ENCODE results near the gene GTPBP2. TPM values are rescaled to one million over a fixed set of nuclear protein-coding genes. Genes with fewer than 3 reads are reported as not detected.

Gene GTPBP2
- total and polyA plus RNA-seq, 2 experiments from 2014 or later: 17.5 to 55.9 TPM

DNA sequence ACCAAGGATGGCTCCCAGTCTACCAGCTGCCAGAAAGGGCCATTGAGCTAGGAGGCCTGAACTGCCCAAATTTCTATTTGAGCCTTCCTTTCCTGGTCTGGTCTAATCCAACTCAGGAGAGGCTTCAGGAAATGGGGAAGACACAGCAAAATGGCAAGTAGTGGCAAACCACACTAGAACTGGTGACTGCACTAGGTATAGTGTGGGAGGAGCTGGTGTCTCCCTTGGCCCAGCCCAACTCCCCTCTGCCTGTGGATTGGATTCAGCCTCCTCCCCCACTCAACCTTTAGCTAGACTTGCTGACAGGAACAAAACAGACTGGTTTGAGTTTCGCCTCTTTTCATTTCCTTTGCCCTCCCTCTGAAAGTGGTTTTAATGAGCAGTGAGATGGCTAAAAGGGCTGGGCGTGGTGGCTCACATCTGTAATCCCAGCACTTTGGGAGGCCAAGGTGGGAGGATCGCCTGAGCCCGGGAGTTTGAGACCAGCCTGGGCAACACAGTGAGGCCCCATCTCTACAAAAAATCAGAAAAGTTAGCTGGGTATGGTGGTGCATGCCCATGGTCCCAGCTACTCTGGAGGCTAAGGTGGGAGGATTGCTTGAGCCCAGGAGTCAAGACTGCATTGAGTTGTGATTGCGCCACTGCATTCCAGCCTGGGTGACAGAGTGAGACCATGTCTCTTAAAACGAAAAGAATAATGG is 41.0 kb upstream of the GTPBP2 start (continued):
- TF ChIP-seq, protein P1, sequence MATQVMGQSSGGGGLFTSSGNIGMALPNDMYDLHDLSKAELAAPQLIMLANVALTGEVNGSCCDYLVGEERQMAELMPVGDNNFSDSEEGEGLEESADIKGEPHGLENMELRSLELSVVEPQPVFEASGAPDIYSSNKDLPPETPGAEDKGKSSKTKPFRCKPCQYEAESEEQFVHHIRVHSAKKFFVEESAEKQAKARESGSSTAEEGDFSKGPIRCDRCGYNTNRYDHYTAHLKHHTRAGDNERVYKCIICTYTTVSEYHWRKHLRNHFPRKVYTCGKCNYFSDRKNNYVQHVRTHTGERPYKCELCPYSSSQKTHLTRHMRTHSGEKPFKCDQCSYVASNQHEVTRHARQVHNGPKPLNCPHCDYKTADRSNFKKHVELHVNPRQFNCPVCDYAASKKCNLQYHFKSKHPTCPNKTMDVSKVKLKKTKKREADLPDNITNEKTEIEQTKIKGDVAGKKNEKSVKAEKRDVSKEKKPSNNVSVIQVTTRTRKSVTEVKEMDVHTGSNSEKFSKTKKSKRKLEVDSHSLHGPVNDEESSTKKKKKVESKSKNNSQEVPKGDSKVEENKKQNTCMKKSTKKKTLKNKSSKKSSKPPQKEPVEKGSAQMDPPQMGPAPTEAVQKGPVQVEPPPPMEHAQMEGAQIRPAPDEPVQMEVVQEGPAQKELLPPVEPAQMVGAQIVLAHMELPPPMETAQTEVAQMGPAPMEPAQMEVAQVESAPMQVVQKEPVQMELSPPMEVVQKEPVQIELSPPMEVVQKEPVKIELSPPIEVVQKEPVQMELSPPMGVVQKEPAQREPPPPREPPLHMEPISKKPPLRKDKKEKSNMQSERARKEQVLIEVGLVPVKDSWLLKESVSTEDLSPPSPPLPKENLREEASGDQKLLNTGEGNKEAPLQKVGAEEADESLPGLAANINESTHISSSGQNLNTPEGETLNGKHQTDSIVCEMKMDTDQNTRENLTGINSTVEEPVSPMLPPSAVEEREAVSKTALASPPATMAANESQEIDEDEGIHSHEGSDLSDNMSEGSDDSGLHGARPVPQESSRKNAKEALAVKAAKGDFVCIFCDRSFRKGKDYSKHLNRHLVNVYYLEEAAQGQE (IDR thresholded peaks at IDR 0.05; ENCODE audit: unreplicated experiment): no peak
- TF ChIP-seq, protein P2, sequence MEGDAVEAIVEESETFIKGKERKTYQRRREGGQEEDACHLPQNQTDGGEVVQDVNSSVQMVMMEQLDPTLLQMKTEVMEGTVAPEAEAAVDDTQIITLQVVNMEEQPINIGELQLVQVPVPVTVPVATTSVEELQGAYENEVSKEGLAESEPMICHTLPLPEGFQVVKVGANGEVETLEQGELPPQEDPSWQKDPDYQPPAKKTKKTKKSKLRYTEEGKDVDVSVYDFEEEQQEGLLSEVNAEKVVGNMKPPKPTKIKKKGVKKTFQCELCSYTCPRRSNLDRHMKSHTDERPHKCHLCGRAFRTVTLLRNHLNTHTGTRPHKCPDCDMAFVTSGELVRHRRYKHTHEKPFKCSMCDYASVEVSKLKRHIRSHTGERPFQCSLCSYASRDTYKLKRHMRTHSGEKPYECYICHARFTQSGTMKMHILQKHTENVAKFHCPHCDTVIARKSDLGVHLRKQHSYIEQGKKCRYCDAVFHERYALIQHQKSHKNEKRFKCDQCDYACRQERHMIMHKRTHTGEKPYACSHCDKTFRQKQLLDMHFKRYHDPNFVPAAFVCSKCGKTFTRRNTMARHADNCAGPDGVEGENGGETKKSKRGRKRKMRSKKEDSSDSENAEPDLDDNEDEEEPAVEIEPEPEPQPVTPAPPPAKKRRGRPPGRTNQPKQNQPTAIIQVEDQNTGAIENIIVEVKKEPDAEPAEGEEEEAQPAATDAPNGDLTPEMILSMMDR (conservative IDR thresholded peaks at IDR 0.05; ENCODE audit: low read depth in 2 of 2): no peak

DNA sequence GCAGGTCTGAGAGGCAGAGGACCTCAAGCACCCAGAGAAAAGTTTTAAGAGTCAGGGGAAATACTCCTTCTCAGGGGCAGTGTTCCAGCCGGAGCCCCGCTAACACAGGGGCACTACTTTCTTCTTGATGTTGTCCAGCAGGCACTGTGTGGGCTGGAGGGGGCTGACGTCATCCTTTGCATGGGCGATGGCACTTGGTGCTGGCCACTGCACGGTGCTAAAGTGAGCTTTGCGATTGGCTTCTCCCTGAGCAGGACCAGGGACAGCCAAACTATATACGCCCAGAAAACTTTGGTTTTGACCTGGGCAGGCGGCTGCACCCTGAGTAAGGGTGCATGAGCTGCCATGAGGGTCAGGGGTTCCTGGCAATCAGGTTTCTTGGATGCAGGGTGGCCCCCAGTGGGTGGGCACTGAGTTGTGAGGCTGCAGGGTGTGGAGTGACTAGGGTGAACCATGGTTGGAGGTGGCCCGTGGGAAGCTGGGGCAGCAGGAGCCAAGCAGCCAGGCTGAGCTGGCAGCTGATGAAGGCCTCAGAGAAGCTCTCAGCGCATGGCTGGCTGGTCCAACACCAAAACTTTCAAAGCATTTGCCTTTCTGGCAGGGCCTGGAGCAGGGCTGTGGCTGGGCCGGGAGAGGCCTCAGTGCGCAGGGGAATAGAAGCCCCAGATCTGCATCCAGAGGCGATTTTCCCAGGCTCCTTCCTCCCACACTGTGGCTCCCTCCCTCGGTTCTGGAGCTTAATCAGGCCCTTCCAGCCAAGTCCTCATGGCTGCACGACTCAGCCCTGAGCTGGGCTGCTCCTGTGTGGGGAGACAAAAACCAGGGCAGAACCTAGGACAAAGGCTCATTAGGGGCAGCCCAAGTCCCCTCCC is 40.2 kb upstream of the GTPBP2 start:
- ATAC-seq (peak; percentile 2), DNase-seq (ENCODE audit: low spot score) (peak; percentile 27)
- H3K79me2 ChIP-seq (replicated peaks; ENCODE audit: insufficient read depth): no peaks in the 10 kb centered on the region
- peaks cover 31% of the 10 kb centered on the region for H3K36me3 Mint-ChIP-seq (ENCODE audit: low read depth)
- peak overlapping the region; percentile 70; the same call in 1 of the 2 replicates for H3K4me2 ChIP-seq
- peaks cover 22% of the 10 kb centered on the region; the same call in 1 of the 2 replicates for H3F3A ChIP-seq (replicated peaks; ENCODE audit: low read depth)
- no peaks in the 10 kb centered on the region for H3K9me2 ChIP-seq (ENCODE audit: insufficient read depth)
- H3K27me3 ChIP-seq (ENCODE audit: insufficient read depth): no peaks in the 10 kb centered on the region
- peaks cover 27% of the 10 kb centered on the region for H3K27me3 Mint-ChIP-seq (ENCODE audit: insufficient read depth, low read depth, poor library complexity)
- peaks cover 31% of the 10 kb centered on the region for H3K4me1 Mint-ChIP-seq
- H3K4me1 ChIP-seq (ENCODE audit: insufficient read depth): peaks cover 27% of the 10 kb centered on the region
- H3K36me3 ChIP-seq (ENCODE audit: insufficient read depth): no peaks in the 10 kb centered on the region; the same call in 1 of the 2 replicates
- 0 out of 2 replicates have a peak overlapping the region, but pooled peaks have one; percentile 39 for H3K27ac ChIP-seq (ENCODE audit: low read depth)
- H3K4me3 ChIP-seq: no peak overlapping the region
- peak overlapping the region; percentile 80; the same call in 1 of the 2 replicates for H3K27ac Mint-ChIP-seq
- H3K9me3 Mint-ChIP-seq: no peaks in the 10 kb centered on the region
- H2AFZ ChIP-seq: no peak overlapping the region
- H4K20me1 ChIP-seq (replicated peaks; ENCODE audit: insufficient read depth): no peaks in the 10 kb centered on the region; the same call in 1 of the 2 replicates
- H3K4me3 Mint-ChIP-seq: no peak overlapping the region; the same call in 2 of the 3 replicates
- TF ChIP-seq, protein P1 (IDR thresholded peaks at IDR 0.05; ENCODE audit: unreplicated experiment): no peak
- TF ChIP-seq NANOG (IDR thresholded peaks at IDR 0.05; ENCODE audit: borderline replicate concordance) (no peak), EZH2phosphoT487 (IDR thresholded peaks at IDR 0.05; ENCODE audit: unreplicated experiment) (no peak), STAT1 (IDR thresholded peaks at IDR 0.05; ENCODE audit: unreplicated experiment) (no peak), JUNB (IDR thresholded peaks at IDR 0.05; ENCODE audit: unreplicated experiment) (no peak), ZNF114 (CRISPR knock-in tag; IDR thresholded peaks at IDR 0.05) (no peak), EZH2 (IDR thresholded peaks at IDR 0.05; ENCODE audit: low read depth, unreplicated experiment) (no peak)
- TF ChIP-seq, protein P3, sequence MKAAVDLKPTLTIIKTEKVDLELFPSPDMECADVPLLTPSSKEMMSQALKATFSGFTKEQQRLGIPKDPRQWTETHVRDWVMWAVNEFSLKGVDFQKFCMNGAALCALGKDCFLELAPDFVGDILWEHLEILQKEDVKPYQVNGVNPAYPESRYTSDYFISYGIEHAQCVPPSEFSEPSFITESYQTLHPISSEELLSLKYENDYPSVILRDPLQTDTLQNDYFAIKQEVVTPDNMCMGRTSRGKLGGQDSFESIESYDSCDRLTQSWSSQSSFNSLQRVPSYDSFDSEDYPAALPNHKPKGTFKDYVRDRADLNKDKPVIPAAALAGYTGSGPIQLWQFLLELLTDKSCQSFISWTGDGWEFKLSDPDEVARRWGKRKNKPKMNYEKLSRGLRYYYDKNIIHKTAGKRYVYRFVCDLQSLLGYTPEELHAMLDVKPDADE (IDR thresholded peaks at IDR 0.05): no peak
